ENCODE data around the gene PDIA5. TPM values are rescaled to one million over a fixed set of nuclear protein-coding genes. Genes with fewer than 3 reads are reported as not detected.
A peak's percentile ranks its signal among the peaks of the same experiment; 100 is the strongest.

PDIA5 gene
- total RNA-seq, 4 donors from 2014 or later, result 34.0 to 52.4 (median 44.6) TPM

DNA sequence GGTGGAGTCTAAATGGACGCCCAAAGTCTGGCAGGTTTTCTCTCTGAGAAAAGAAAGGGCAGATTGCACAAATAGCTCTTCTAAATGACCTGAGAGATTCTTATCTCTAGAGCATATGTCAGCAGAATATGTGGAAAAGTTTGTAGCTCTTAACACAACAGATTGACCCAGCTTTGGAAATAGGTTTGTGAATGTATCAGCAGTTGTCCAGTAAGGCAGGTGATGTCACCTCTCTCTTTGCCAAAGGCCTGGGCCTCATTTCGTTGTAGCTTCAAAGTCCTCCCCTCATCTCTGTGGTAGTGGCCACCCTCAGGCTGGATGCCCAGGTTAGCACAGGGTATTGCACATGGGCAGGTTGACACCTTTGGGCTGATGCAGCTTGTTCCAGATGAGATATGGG is 36.0 kb downstream of the PDIA5 start:
- 88 to 97% methylated on average over 2 of the region's 2 CpGs for WGBS, 2 donors
- DNase-seq, result no peak
- H3K27me3 ChIP-seq, result no peaks in the 10 kb centered on the region
- H3K4me3 ChIP-seq (replicated peaks in 1 of 3), result no peak overlapping the region
- intact Hi-C loops (cut with DNase I), result no loop called here
- H3K9me3 ChIP-seq, result no peaks in the 10 kb centered on the region
- peaks cover 14 to 16% of the 10 kb centered on the region in 2 donors for H3K36me3 ChIP-seq
- H3K4me1 ChIP-seq, result peaks cover 19 to 34% of the 10 kb centered on the region in 2 donors
- H3K27ac ChIP-seq, result no peak overlapping the region
- TF ChIP-seq POLR2A (IDR thresholded peaks at IDR 0.05), result no peak
- TF ChIP-seq, protein P1, sequence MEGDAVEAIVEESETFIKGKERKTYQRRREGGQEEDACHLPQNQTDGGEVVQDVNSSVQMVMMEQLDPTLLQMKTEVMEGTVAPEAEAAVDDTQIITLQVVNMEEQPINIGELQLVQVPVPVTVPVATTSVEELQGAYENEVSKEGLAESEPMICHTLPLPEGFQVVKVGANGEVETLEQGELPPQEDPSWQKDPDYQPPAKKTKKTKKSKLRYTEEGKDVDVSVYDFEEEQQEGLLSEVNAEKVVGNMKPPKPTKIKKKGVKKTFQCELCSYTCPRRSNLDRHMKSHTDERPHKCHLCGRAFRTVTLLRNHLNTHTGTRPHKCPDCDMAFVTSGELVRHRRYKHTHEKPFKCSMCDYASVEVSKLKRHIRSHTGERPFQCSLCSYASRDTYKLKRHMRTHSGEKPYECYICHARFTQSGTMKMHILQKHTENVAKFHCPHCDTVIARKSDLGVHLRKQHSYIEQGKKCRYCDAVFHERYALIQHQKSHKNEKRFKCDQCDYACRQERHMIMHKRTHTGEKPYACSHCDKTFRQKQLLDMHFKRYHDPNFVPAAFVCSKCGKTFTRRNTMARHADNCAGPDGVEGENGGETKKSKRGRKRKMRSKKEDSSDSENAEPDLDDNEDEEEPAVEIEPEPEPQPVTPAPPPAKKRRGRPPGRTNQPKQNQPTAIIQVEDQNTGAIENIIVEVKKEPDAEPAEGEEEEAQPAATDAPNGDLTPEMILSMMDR (IDR thresholded peaks at IDR 0.05), result no peak

DNA sequence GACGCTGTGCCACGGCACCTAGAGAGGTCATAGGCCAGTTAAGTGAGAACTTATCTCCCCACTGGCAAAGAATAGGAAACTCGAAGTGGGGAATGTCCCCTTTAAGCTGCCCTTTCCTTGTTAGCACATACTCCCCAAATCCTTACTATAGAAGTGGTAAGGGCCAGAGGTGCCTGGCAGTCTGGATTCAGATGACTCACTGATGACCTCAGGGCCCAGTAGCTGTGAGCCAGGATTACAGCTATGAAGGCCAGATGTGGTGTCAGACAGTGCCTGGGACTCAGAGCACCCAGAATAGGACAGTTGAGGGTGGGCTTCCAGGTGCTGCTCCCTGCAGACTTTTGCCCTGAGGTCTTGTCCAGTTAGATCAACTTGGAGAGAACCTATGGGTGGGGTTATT is 37.7 kb downstream of the PDIA5 start:
- peaks cover 4 to 19% of the 10 kb centered on the region in 2 donors for H3K4me1 ChIP-seq
- no peaks in the 10 kb centered on the region for H3K9me3 ChIP-seq
- no peaks in the 10 kb centered on the region for H3K27me3 ChIP-seq
- H3K36me3 ChIP-seq, result peaks cover 14 to 17% of the 10 kb centered on the region in 2 donors
- H3K4me3 ChIP-seq (replicated peaks in 1 of 3), result no peak overlapping the region
- WGBS, 2 donors, result 92 to 95% methylated on average over 3 of the region's 3 CpGs
- H3K27ac ChIP-seq, result no peak overlapping the region
- DNase-seq, result no peak
- intact Hi-C loops (cut with DNase I), result no loop called here
- no peak for TF ChIP-seq POLR2A (IDR thresholded peaks at IDR 0.05)
- TF ChIP-seq, protein P1 (IDR thresholded peaks at IDR 0.05), result no peak

DNA sequence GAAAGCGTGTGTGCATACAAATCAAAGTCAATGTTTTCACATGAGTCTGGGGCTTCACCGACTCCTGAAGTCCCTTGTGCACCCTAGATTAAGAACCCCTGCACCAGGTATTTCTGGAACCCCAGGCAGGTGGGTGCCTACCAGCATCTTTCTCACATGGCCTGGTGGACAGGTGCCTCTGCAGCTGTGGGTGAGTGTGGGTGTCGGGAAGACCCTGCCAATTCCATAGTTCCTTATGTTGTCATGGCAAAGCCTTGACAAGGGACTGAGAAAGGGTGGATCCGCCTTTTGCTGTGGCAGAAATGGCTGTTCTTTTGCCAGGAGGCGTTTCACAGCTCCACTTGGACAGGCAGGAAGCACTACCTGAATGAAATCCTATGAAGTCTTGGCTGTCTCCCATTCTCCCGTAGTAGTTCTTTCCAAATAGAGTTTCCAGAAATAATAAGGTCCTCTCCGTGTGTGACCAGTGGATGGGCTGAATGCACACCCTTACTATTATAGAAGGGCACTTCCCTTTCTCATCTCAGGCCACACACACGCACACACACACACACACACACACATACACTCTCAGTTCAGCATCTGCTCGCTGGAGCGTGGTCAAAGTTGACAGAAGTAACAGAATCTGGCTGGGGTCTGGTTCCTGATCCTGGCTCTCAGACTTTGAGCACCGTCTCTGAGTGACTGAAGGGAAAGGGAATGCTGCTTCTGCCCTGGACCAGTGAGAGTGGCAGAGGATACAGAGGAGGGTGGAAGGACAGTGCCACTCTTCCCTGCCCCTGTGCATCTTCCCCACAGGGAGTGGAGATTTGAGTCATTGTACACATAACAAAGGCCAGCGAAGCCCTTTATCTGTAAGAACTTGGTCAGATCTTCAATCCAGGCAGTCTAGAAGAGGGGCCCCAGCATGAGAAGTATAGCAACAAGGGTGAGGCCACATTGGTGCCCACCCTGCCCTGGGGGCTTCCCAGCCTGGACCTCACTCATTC is 38.7 kb downstream of the PDIA5 start:
- Histone ChIP-seq H3K4me1 (peaks cover 2 to 9% of the 10 kb centered on the region in 2 donors), H3K27ac (peak overlapping the region in 1 of 3 donors; percentile 8), H3K27me3 (no peaks in the 10 kb centered on the region), H3K9me3 (no peaks in the 10 kb centered on the region), H3K36me3 (peaks cover 14 to 17% of the 10 kb centered on the region in 2 donors), H3K4me3 (replicated peaks in 1 of 3) (no peak overlapping the region)
- intact Hi-C loops (cut with DNase I), result no loop called here
- DNase-seq, result peak; percentile 86 to 87
- 46 to 60% methylated on average over 12 of the region's 12 CpGs for whole genome bisulfite sequencing, 2 donors
- TF ChIP-seq POLR2A (IDR thresholded peaks at IDR 0.05), result no peak
- TF ChIP-seq, protein P1 (IDR thresholded peaks at IDR 0.05), result no peak

DNA sequence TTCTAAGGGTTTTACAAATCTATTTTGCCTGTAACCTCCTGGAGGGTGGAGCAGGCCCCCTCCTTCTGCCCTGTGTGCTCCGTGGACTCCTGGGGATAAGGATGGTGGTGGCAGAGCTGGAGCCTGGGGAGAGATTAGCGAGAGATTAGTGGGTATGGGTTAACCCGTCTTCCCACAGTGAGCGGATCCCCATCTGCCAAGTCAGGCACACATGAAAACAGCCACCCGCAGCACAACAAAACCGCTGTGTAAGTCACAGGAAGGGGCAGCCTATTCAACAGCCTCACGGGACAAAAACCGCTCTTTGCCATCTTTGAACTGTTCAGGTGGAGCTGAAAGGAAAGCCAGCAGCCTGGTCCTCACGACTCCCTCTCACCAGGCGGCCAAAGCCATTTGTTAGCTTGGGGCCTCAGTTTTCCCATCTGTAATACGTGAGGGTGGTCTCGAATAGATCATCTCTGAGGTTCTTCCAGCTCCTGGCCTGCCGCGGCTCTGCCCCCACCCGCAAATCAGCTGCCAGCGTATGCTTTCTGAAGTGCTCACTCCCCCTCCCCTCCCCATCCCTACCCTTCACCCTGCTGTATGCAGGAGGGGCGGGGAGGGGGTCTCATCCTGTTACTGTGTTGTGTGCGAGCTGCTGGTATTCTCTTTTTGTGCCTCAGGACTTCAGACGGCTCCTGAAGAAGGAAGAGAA is 43.6 kb downstream of the PDIA5 start:
- no peaks in the 10 kb centered on the region for H3K9me3 ChIP-seq
- TF ChIP-seq, protein P1 (IDR thresholded peaks at IDR 0.05), result no peak
- TF ChIP-seq POLR2A (IDR thresholded peaks at IDR 0.05), result no peak
- peaks cover 0 to 8% of the 10 kb centered on the region in 2 donors for H3K36me3 ChIP-seq
- no peak overlapping the region for H3K4me3 ChIP-seq (replicated peaks in 1 of 3)
- 94% methylated on average over 17 to 19 of the region's 19 CpGs for WGBS, 2 donors
- peaks cover 2 to 5% of the 10 kb centered on the region in 2 donors for H3K4me1 ChIP-seq
- DNase-seq, result no peak
- H3K27me3 ChIP-seq, result no peaks in the 10 kb centered on the region
- H3K27ac ChIP-seq, result no peak overlapping the region
- intact Hi-C loops (cut with DNase I), result no loop called here
